Dermis blood vessel endothelial cell (primary cell): ENCODE results near the gene RTP5. TPM values are rescaled to one million over a fixed set of nuclear protein-coding genes. Genes with fewer than 3 reads are reported as not detected.
"Not testable (repeated sequence)": the region's sequence is repeated elsewhere in the genome, so short reads cannot be mapped to it uniquely, and the experiment has no call there.

ENCODE experiments used
- DNase-seq: peaks from one replicate; pipeline ENCODE4 v3.0.0; 2010
- total RNA-seq: library from RNA; depleted of rRNA; stranded (reverse); fragments of >200 nt; gene quantifications from 2 replicates; pipeline ENCODE4 v1.2.3, GENCODE V29; 2014

RTP5 gene
- not detected in 2 replicates for total RNA-seq

DNA sequence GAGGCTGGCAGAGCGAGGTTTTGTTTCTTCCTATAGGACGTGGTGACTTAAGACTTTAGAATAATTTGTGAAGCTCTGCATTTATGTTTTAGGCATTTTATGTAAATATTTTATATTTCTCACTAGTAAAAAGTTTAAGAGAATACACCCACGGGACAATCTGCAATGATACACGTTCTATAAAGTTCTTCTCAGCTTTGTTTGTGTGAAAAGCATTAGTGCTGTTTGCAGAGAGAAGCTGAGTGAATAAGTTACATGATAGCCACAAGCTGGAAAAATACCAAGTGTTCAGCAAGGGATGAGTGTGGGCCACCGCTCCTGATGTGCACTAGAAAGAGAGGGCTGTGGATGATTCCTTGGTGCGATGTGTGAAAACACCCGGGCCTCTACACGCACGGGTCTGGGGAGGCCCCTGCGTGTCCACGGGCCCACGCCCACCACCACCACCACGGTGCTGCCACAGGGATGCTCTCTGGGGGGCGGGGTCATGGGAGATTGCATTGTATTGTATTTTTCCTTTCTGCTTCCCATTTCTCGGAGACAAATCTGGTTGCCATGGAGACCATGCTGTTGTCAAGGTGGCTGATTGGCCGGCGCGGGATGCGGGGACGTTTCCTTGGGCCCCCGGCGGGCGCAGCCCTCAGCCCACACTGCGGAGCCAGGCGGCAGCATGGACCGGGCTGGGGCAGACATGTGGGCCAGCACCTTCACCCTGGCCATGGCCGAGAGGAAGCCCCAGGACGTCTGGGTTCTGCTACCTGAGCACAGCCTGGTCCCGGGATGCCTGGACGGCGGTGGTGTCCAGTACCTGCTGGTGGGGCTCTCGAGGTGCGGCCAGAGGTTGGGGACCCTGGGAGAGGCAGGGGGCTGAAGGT lies at the start of gene RTP5:
Gene RTP5, plus strand, starts transcription at position 643 of the 875 bp plus-strand sequence. Its CDS starts 28 bp downstream, at position 671.
- DNase-seq, result no peak

DNA sequence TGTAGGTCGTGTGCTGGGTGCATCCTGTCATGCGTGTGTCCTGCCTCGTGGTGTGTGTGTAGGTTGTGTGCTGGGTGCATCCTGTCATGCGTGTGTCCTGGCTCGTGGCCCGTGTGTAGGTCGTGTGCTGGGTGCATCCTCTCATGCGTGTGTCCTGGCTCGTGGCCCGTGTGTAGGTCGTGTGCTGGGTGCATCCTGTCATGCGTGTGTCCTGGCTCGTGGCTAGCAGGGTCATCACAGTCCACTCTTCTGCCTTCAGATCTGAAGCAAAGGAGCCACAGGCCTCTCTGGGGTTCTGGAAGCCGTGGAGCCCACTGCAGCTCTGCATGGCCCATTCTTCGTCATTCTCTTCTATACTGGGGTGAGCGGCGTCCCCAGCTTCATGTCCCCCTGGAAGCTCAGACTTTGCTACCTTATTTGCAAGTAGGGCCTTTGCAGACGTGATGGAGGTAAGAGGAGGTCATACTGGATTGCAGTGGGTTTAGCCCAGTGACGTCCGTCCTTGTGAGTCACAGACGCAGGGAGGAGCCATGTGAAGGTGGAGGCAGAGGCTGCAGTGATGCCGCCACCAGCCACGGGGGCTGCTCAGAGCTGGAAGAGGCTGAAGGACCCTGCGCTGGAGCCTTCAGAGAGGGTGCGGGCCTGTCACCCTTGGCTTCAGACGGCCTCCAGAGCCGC lies 49.4 kb upstream of the RTP5 start:
- not testable (repeated sequence) for DNase-seq

DNA sequence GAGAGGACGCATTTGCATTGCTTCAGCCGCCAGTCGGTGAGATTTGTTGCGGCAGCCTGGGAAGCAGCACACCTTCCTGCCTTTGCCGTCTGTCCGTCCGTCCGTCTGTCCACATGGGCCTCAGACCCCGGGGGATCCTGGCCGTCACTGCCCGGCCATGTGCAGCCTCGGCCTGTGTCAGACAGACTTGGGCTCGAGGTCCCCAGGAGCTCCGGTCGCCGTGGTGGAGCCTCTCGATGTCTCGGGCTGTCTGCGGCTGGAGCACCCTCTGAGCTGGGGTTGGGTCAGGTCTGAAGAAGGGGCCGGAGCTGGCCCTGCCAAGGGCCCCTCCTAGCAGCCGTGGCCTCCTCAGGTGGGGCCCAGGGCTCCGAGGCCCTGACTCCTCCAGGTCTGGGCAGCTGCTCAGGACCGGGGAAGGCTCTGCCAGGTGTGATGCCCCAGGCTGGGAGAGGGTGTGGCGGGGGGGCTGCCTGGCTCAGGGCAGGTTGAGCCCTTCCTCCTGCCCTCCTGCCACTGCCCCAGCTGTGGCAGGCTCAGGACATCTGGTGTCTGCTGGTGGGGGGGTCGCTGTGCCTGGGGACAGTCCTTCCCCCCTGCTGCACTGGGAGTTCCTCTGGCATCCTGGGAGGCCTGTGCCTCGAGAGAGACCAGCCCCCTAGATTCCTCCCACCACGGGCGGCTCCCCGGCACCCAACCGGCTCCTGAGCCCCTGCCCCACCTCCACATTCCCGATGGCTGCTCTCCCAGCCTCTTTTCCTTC lies 48.7 kb upstream of the RTP5 start:
- no peak for DNase-seq

DNA sequence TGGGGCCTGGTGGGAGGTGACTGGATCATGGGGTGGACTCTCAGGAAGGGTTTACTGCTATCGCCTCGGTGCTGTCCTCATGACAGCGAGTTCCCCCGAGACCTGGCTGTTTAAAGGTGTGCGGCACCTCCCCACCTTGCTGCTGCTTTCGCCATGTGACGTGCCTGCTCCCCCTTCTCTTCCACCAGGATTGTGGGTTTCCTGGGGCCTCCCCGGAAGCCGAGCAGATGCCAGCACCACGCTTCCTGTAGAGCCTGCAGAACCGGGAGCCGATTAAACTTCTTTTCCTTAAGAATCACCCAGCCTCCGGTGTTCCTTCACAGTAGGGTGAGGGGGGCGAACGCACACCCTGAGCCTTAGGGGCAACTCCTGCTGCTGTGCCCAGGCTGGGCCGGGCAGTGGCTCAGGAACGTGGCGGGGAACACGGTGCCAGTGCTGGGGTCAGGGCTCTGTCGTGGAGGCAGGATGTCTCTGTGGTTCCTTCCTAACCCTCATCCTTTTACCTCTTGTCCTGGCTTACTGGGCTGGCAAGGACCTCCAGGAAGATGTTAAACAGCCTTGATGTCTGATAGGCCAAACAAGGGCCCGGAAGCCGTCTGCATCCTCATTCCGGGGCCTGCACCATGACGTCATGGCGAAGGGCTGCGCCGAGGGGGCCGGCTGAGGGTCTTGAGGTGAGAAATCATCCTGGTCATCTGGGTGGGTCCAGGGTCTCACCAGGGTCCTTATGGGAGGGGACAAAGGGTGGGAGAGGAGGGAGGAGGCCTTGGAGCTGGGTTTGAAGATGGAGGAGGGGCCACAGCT lies 47.9 kb upstream of the RTP5 start:
- DNase-seq, result peak; percentile 20

DNA sequence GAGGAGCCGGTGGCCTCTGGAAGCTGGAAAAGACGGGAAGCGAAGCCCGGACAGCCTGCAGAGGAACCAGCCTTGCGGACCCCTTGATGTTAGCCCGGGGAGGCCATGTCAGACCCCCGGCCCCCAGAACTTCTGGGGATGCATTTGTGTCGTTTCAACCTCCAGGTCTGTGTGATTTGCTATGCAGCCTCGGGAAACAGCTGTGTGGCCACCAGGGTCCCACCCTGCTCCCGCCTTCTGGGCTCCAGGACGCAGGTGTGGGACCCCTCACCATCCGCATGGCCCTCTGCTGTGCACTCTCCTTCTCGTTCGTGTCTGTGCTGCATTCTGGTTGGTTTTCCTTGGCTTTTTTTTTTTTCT lies 47.3 kb upstream of the RTP5 start:
- no peak for DNase-seq

DNA sequence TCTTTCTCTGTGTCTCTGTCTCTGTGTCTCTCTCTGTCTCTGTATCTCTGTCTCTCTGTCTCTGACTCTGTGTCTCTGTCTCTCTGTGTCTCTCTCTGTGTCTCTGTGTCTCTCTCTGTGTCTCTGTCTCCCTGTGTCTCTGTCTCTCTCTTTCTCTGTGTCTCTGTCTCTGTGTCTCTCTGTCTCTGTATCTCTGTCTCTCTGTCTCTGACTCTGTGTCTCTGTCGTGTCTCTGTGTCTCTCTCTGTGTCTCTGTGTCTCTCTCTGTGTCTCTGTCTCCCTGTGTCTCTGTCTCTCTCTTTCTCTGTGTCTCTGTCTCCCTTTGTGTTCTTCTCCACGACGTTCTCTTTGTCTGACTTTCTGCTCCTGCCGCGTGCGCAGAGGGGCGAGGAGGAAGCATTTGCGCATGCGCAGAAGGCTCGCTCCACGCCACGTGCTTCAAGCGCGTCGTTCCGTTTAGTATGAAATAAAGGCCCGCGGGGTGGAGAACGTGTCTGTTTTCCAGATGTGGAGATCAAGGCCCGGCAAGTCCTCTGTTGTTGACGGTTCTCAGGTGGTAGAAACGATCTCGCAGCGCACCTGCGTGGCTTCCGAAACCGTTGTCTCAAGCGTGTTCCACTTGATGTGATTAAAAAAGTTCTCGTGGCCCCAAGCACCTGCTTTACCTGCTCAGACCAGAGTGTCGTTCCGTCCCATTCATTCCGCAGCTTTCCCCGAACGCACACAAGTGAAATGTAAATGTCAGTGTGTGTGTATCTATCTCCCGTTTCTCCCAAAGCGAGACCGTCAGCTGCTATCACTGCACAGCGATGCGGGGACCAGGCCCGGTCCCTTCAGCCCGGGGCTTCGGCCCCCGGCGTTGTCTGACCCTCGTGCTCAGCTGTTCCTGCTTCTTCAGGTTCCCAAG lies 45.7 kb upstream of the RTP5 start:
- not testable (repeated sequence) for DNase-seq

DNA sequence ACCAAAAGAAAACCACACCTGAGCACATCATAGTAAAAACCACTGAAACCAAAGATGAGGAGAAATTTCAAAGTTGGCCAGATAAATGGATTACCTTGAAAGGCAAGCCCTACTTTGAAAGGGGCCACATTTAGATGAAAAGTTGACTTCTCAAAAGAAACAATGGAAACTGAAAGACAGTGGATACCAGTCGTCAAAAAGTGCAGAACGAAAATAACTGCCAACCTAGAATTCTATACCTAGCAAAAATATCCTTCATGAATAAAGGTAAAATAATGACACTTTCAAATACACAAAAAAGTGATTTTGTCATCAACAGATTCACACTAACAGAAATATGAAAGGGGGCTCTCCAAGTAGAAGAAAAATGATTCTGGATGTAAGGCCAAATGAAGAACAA lies 42.1 kb upstream of the RTP5 start:
- DNase-seq, result no peak

DNA sequence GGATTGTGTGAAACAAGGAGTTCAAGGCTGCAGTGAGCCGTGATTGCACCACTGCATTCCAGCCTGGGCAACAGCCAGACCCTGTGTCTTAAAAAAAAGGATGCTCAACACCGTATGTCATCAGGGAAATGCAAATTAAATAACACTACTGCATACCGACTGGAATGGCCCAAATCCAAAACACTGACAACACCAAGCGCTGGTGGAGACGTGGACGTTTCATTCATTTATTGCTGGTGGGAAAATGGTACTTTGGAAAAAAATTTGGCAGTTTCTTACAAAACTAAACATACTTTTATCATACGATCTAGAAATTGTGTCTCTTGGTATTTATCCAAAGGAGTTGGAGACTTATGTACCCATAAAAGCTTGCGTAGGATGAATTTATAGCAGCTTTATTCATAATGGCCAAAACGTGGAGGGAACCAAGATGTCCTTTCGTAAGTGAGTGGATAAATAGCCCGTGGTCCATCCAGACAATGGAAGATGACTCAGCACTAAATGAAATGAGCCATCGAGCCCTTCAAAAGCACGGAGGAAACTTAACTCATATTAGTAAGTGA lies 36.3 kb upstream of the RTP5 start:
- peak; percentile 25 for DNase-seq

DNA sequence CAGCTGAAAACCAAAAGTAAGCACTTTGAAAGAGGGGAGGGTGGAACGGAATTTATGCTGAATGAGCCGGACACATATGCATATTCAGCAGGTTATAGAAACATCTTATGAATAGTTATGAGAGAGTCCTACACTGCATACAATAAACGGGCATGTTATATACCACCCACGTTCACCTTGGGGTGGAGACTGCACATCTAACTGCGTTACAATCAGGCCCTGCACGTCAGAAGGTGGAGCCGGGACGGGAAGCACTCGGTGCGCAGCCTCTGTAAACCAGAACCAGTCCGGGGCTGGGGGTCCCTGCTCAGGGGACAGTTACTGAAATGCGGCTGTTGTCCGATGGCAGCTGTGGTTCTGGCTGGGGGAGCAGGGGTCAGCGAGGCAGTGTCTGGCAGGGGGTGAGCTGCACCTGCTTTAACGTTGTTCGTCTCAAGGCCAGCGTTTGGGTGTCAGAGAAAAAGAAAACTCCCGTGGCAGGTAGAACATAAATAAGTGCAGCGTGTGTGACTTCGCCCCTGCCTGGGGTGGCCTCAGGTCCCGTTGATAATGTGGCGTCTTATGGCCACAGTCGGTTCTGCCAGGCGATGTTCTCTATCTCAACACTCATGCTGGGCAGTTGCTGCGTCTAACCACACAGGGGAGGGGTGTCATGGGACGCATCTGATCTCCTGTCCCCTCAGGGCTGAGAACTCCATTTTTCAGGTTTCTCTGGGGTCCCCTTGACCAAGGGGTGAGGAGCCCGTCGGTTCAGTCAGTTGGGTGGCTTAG lies 35.6 kb upstream of the RTP5 start:
- DNase-seq, result not testable (repeated sequence)

DNA sequence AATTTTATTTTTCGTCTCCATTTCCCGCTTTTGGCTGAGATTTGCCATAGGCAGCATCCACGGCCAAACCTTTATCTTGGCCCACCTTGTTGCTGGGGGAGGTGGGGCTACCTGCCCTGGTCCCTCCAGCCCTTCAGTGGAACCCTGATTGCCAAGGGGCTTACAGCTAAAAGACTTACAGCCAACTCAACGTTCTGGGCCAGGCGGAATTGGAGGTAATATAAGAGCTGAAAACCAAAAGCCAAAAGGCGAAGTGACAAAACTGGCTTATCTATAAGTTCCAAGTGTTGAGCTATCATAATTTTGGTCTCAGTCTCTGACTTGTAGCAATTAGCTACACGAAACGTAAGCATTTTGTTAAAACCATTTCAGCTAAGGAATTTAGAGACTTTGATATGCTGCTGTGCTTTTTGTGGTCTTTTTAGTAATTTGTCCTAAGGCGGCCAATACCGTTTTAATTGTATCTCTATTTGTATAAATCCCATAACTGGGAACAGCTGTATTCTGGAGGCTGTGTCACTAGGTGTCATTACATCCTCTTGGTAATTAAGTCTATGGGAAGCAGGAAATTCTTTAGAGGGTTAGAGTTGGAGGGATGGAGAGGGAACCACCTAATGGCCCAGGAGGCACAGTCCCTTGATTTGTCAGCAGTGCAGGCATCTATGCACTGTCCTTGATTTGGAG lies 34.9 kb upstream of the RTP5 start:
- DNase-seq, result no peak

DNA sequence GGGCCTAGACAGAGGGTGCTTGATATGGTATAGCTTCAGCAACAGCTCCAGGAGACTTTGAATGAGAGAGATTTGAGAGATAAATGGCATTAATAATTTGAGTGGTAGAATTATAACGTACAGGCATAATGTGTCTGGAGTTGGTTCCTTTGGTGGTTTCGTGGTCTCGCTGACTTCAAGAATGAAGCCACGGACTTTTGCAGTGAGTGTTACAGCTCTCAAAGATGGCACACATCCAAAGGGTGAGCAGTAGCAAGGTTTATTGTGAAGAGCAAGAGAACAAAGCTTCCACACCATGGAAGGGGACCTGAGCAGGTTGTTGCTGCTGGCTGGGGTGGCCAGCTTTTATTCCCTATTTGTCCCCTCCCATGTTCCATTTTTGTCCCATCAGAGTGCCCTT lies 33.9 kb upstream of the RTP5 start:
- no peak for DNase-seq

DNA sequence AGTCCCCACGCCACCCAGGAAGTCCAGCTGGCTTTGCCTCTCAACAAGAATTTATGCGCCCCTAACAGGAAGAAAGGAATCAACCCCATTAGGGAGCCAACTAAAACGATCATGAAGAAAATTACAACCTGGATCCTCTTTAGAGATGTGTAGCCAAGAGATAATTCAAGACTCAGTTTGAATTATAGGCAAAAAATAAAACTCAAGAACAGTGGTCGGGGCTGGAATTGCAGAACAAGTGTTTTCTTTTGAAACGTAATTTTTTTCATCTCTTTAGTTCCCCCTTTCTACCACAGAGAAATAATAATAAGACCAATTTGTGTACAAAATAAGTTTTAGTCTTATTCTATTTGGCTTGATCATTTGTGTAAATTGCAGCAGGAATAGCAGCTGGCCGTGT lies 33.2 kb upstream of the RTP5 start:
- no peak for DNase-seq

DNA sequence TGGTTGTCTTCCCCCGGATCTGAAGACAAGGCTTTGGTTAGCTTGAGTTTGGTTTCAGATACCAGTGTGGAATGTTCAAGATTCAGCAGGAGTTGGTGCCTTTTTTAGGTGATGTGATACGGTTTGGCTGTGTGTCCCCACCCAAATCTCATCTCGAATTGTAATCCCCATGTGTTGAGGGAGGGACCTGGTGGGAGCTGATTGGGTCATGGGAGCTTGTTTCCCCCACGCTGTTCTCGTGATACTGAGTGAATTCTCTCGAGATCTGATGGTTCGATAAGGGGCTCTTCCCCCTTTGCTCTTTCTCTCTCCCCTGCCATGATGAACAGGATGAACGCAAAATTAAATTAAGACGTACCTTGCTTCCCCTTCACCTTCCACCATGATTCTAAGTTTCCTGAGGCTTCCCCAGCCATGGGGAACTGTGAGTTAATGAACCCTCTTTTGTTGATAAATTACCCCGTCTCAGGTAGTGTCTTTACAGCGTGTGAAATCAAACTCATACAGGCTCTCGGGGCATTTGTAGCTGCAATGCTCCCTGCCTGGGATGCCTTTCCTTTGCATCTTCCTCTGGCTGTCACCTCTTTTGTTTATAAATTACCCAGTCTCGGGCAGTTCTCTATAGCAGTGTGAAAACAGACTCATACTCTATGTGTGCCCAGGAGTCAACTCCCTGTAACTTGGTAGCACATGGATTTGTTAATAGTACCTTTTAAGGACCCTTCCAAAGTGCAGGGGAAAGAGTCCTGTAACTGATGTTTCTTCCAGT lies 32.1 kb upstream of the RTP5 start:
- DNase-seq, result no peak

DNA sequence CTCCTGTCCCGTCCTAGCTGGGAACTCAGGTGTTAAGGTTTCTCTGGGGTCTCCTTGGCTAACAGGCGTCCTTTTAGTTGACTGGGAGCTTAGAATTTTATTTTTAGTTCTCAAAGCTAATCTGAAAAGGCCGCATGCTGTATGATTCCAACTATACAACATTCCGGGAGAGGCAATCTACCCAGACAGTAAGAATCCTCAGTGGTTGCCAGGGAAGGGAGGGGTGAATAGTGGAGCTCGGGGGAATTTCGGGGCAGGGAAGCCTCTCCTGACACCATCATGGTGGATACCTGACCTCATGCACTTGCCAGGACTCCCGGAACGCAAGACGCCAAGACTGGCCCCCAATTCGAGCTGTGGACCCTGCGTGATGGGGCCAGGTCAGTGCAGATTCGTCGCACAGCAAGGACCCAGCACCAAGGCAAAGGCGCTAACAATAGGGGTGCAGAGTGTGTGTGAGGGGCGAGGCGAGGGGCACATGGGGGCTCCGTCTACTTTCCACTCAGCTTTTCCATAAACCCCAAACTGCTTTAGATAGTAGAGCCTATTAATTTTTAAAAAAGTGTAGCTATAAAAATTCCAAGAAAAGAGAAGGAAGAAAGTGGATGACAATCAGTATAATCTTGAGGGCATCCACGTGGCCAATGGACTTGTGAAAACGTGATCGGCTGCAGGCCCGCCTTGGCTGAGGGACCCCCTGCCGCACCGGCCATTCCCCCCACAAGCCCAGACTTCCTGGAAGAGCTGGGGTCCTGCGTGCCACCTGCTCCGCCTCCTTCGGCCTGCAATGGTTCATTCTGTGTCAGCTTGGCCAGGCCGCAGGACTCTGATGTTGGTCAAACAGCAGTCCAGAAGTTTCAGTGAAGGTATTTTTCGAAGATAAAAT lies 28.1 kb upstream of the RTP5 start:
- DNase-seq, result no peak

DNA sequence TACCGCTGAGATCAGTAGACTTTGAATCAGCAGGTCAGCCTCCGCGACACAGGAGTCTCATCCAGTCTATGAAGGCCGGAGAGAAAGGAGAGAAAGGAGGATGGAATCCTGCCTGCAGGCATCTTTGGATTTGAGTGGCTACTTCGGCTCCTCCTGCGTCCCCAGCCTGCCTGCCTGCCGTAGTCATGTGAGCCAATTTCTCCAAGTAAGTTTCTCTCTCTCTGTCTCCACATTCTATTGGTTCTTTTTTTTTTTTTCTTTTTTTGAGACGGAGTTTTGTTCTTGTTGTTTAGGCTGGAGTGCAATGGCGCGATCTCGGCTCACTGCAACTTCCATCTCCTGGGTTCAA lies 27.5 kb upstream of the RTP5 start:
- no peak for DNase-seq

DNA sequence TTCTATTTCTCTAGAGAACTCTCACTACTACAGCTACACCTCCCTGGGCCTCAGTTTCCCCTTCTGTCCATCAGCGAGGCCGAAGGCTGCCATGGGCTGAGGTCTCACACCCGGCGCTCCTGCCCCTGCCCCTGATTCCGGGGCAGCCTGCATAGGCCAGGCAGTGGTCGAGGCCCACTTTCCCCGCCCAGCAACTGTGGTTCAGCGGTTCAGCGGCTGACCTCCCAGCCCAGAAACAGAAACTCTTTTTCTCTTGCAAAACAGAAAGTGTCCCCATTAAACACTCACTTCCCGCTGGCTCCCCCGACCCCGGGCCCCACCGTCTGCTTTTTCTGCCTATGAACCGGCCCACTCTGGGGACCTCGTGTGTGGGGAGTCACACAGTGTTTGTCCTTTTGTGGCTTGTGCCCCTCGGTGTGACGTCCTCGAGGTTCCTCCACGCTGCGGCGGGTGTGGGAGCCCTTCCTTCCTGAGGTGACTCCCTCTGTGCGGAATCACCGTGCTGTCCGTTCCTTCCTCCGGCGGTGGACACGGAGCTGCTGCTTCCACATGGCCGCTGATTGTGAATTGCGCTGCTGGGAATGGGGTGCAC lies 26.8 kb upstream of the RTP5 start:
- DNase-seq, result peak; percentile 37

DNA sequence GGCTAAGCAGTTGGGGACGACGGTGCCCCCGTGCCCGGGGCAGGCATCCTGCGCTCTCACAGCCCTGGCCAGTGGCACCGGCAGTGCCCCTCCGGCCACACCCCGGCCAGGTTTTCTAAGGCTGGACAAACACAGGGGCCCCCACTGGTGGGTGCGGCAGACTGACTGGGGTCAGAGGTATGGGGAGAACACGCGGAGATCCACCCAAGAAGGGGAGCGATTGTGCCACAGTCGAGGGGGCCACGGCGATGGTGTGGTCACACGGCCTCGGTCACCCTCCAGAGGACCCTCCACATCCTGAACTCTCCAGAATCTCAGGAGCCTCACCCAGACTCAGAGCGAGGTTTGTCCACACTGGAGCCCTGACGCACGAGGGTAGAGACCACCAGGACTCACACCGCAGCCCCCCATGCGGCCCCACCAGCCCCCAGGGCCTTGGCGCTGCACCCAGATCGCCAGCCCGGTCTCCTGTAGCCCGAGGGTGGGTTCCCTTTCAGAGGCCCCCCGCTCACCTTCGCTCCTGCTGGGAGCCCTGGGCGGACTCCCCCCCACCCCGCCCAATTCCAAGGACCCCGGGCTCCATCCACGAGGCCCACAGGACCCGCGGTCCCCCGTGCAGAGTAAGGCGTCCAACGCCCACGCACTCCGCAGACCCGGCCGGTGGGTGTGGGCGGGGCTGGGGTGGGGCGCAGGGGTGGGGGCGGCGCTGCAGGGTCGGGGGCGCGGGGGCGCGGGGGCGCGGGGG lies 26.0 kb upstream of the RTP5 start:
- DNase-seq, result no peak
